ENCODE measurements around the gene MUSTN1. TPM values are rescaled to one million over a fixed set of nuclear protein-coding genes. Genes with fewer than 3 reads are reported as not detected.

MUSTN1 gene
- total RNA-seq, 1 experiment from 2014 or later, result 0.49 TPM

DNA sequence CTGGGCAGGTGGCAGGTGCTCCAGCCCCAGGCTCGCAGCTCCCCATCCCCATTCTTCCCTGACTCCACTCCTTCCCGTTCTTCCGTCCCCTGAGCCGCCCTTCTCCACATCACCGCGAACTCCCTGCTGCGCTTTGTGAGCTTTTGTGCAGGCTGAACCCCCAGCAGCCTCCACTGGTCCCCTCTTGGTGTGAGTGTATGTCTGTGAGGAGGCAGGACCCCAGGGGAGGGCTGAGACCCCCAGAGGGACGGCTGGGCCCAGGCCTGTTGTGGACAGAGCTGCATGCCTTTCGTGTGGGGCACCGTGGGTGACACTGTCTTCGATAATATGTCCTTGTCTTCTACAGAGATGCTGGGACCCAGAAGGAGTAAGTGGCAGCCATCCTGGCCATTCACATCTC is 47.6 kb downstream of the MUSTN1 start:
- no TSS peak for BruUV-seq (replicated peaks)
- POLR2A ChIA-PET, result interaction anchor here (0.5 kb wide), 1 partner anchor 14 kb away, joined by 14 read pairs; no protein-coding TSS in a partner anchor
- ATAC-seq (no peak), DNase-seq (ENCODE audit: low read depth, low spot score) (no peak)
- no peaks in the 10 kb centered on the region for H3K9me3 ChIP-seq (ENCODE audit: control insufficient read depth, insufficient read depth, low read depth, low read length)
- no peak overlapping the region for H3K27ac ChIP-seq (ENCODE audit: low read length)
- H3K27me3 ChIP-seq (ENCODE audit: control insufficient read depth, insufficient read depth, low read length), result no peaks in the 10 kb centered on the region; the same call in 1 of the 2 replicates
- no peaks in the 10 kb centered on the region for H3K4me1 ChIP-seq (ENCODE audit: control insufficient read depth, insufficient read depth, low read length)
- CTCF ChIA-PET, result no interaction called here
- intact Hi-C loops (cut with micrococcal nuclease; ENCODE audit: unreplicated experiment) (no loop called here), in situ Hi-C loops (cut with HindIII; ENCODE audit: low pct_unique_long_range_greater_than_20kb, low sequenced_read_pairs) (no loop called here)
- TF ChIP-seq, protein P1, sequence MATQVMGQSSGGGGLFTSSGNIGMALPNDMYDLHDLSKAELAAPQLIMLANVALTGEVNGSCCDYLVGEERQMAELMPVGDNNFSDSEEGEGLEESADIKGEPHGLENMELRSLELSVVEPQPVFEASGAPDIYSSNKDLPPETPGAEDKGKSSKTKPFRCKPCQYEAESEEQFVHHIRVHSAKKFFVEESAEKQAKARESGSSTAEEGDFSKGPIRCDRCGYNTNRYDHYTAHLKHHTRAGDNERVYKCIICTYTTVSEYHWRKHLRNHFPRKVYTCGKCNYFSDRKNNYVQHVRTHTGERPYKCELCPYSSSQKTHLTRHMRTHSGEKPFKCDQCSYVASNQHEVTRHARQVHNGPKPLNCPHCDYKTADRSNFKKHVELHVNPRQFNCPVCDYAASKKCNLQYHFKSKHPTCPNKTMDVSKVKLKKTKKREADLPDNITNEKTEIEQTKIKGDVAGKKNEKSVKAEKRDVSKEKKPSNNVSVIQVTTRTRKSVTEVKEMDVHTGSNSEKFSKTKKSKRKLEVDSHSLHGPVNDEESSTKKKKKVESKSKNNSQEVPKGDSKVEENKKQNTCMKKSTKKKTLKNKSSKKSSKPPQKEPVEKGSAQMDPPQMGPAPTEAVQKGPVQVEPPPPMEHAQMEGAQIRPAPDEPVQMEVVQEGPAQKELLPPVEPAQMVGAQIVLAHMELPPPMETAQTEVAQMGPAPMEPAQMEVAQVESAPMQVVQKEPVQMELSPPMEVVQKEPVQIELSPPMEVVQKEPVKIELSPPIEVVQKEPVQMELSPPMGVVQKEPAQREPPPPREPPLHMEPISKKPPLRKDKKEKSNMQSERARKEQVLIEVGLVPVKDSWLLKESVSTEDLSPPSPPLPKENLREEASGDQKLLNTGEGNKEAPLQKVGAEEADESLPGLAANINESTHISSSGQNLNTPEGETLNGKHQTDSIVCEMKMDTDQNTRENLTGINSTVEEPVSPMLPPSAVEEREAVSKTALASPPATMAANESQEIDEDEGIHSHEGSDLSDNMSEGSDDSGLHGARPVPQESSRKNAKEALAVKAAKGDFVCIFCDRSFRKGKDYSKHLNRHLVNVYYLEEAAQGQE (IDR thresholded peaks at IDR 0.05; ENCODE audit: insufficient read depth in 1 of 2, low read depth in 2 of 2, low read length in 1 of 2), result no peak
- TF ChIP-seq TCF7L2 (IDR thresholded peaks at IDR 0.05; ENCODE audit: low read depth, low read length) (no peak), POLR2AphosphoS5 (IDR thresholded peaks at IDR 0.05; ENCODE audit: low read depth, low read length) (no peak)
- TF ChIP-seq, protein P2, sequence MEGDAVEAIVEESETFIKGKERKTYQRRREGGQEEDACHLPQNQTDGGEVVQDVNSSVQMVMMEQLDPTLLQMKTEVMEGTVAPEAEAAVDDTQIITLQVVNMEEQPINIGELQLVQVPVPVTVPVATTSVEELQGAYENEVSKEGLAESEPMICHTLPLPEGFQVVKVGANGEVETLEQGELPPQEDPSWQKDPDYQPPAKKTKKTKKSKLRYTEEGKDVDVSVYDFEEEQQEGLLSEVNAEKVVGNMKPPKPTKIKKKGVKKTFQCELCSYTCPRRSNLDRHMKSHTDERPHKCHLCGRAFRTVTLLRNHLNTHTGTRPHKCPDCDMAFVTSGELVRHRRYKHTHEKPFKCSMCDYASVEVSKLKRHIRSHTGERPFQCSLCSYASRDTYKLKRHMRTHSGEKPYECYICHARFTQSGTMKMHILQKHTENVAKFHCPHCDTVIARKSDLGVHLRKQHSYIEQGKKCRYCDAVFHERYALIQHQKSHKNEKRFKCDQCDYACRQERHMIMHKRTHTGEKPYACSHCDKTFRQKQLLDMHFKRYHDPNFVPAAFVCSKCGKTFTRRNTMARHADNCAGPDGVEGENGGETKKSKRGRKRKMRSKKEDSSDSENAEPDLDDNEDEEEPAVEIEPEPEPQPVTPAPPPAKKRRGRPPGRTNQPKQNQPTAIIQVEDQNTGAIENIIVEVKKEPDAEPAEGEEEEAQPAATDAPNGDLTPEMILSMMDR (IDR thresholded peaks at IDR 0.05), result no peak
- H3K4me3 ChIP-seq (ENCODE audit: low read depth in 2 of 2, low read length in 2 of 2), result no peak overlapping the region
- H3K36me3 ChIP-seq (ENCODE audit: control insufficient read depth, insufficient read depth, low read length), result no peaks in the 10 kb centered on the region

GRCh38 chr3:52786330-52787215 is 48.2 kb downstream of the MUSTN1 start:
- no TSS peak for BruUV-seq (replicated peaks)
- H3K27ac ChIP-seq (ENCODE audit: low read length), result no peak overlapping the region
- ChIA-PET CTCF (no interaction called here), POLR2A (interaction anchor here (0.5 kb wide), 1 partner anchor 13 kb away, joined by 14 read pairs; no protein-coding TSS in a partner anchor)
- no peak for DNase-seq (ENCODE audit: low read depth, low spot score)
- H3K9me3 ChIP-seq (ENCODE audit: control insufficient read depth, insufficient read depth, low read depth, low read length), result no peaks in the 10 kb centered on the region
- in situ Hi-C loops (cut with HindIII; ENCODE audit: low pct_unique_long_range_greater_than_20kb, low sequenced_read_pairs) (no loop called here), intact Hi-C loops (cut with micrococcal nuclease; ENCODE audit: unreplicated experiment) (no loop called here)
- no peak for ATAC-seq
- no peaks in the 10 kb centered on the region for H3K36me3 ChIP-seq (ENCODE audit: control insufficient read depth, insufficient read depth, low read length)
- no peak overlapping the region for H3K4me3 ChIP-seq (ENCODE audit: low read depth in 2 of 2, low read length in 2 of 2)
- TF ChIP-seq TCF7L2 (IDR thresholded peaks at IDR 0.05; ENCODE audit: low read depth, low read length) (no peak), POLR2AphosphoS5 (IDR thresholded peaks at IDR 0.05; ENCODE audit: low read depth, low read length) (no peak), SIN3A (IDR thresholded peaks at IDR 0.05; ENCODE audit: borderline replicate concordance, insufficient read depth, low read depth, low read length) (no peak)
- TF ChIP-seq, protein P1 (IDR thresholded peaks at IDR 0.05; ENCODE audit: insufficient read depth in 1 of 2, low read depth in 2 of 2, low read length in 1 of 2), result no peak
- TF ChIP-seq, protein P2 (IDR thresholded peaks at IDR 0.05), result no peak
- H3K4me1 ChIP-seq (ENCODE audit: control insufficient read depth, insufficient read depth, low read length), result no peaks in the 10 kb centered on the region
- H3K27me3 ChIP-seq (ENCODE audit: control insufficient read depth, insufficient read depth, low read length), result no peaks in the 10 kb centered on the region; the same call in 1 of the 2 replicates
